ELR (cell line): Measurements from ENCODE around the gene AMOTL1.
A peak's percentile ranks its signal among the peaks of the same experiment; 100 is the strongest.

ENCODE experiments used
- DNase-seq: peaks from one replicate; pipeline ENCODE4 v3.0.0-alpha.2; 2015; ENCODE audit warnings: low read depth

AMOTL1 gene

DNA sequence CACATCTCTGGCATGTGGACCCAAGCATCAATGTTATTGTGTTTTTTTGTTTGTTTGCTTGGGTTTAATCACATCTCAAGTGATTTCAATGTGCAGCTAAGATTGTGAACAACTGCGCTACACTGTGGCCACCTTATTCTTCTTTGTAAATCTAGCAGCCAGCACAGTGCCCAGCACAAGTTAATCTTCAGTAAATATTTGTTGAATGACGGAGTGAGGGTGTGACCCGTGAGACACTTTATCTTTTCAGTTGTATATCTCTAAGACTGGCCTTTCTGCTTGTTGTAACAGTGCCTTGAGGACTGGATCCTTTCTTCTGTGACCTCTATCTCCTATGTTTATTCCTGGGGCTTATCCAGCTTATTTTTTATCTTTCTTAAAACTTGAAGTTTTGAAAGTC, 21.4 kb upstream of the AMOTL1 start:
- DNase-seq, result peak; percentile 43

DNA sequence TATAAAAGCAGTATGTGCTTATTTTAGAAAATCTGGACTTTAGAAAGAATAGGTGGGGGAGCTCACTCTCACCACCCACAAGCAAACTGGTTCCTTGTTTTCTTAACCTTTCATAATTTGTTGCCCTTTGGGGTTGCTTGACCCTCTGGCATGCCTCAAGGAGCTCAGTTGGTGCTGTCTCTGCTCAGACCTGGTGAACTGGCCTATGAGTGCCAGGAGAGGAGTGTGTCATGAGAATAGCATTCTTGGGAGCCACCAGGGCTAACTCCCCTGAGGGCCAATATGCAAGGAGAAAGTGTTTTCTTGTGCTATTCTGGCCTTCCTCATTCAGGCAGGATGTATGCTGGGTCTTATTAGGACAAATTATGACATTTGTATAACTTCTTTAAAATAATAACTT, 21.0 kb upstream of the AMOTL1 start:
- peak; percentile 83 for DNase-seq

DNA sequence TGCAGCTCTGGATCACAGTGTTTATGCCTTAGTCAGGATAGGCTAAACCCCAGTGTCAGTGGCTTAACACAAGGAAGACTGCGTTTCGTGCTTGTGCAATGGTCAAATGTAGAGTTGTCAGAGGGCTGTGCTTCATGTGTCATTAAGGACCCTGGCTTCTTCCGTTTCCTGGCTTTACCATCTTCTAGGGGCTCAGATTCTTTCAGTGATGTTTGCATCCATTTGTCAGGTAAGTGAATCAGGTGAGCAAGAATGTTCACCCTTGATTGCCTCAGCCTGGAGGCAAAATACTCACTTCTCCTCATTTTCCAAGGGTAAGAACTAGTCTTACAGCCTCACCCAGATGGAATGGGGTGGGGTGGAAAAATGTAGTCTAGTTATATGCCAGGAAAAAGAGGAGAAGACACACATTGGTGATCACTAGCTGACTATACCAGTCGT, 20.5 kb upstream of the AMOTL1 start:
- DNase-seq, result peak; percentile 45

DNA sequence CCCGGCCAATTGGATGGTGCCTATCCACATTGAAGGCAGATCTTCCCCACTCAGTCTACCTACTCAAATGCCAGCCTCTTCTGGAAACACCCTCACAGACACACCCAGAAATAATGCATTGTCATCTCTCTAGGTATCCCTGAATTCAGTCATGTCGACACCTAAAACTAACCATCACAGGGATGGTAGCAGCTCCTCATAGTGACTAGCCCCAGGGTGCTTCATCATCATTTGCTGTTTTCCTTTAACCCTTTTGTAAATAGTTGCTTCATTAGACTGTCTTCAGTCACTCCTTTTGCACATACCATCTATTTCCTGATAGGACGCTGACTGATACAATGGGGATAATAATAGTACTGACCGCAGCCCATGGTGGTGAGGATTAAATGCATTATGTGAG, 18.8 kb upstream of the AMOTL1 start:
- peak; percentile 95 for DNase-seq

DNA sequence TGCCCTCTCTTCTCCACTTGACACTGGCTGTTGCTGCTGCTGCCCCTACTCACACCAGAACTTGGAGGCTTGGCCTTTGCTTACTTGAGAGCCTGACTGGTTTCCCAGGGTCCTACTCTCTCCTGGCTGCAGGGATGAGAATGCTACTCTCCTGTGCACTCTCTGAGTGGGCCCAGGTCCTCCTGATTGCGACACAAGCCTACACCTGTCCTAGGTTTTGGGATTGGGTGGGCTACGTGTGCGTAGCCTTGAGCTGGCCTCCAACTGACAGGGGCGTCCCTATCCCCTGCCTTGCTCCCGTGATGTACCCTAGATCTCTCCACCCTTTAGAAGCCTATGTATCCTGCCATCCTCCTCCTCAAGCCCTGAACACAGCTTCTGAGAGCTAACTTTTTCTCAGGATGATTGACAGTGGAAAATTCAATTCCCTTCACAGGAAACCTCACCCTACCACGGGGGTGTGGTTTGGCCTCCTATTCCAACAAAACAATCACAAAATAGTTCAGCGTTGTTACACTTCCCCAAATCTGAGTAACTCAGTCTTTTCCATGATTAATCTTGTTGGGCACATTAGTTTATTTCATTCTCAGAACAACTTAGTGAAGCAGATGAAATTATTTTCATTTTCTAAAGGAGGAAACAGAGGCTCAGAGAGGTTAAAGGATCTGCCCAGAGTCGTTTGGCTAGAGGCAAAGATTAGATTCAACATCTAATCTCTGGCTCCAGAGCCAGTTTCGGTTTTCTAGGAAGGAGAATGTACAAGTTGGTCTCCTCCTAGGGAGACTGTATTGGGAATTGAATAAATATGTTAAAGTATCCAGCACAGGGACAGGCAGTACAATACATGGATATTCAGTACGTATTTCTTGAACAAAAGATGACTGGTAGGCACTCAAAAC, 17.6 kb upstream of the AMOTL1 start:
- no peak for DNase-seq

DNA sequence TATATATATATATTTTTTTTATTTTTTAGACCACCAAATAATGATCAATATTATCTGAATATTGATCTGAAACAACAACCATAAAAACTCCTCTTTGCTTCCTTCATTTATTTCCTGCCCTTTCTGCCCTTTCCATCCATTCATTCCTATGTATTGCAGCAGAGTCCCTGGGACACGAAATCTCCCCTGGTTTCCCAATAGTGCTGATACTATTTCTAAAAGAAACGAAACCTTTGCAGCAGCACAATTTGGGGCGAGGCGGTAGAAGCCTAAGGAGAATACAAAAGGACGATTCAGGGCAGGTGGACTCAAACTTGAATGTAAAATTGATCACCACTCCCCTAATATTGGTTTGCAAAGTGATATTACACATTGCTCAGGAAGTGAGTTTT, 16.9 kb upstream of the AMOTL1 start:
- no peak for DNase-seq

DNA sequence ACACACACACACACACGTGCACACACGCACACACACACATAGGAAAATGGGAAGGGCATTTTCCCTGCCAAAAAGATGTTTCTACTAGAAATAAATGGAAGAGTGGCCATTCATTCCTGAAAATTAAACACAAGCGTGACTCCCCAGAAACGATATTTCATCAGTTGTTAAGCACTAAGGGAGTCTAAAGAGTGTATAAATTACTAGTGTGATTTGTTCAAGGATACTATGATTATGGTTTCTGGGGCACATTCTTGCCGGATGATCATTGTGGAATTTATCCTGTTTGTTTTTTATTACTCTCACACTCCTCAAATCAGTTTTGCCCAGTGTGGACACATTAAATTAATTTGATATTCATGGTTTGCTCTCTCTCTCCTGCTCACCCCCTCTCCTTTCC, 16.4 kb upstream of the AMOTL1 start:
- DNase-seq, result peak; percentile 54

DNA sequence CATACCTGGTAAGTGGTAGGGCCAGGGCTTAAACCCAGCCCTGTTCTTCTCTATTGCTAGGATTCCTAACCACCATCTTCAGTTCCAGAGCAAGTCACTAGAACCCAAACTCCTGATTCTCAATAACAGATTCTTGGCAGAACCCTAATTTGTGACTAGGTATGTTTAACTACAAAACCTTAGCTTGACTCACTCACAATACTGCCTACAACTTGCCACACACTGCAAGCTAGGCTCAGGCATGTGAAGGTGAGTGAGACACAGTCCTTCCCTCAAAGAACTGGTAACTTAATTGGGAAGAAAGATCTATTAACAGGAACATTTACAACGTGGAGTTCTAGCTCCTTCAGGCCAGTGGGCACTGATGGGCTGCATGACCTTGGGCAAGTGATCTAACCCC, 14.5 kb upstream of the AMOTL1 start:
- no peak for DNase-seq

DNA sequence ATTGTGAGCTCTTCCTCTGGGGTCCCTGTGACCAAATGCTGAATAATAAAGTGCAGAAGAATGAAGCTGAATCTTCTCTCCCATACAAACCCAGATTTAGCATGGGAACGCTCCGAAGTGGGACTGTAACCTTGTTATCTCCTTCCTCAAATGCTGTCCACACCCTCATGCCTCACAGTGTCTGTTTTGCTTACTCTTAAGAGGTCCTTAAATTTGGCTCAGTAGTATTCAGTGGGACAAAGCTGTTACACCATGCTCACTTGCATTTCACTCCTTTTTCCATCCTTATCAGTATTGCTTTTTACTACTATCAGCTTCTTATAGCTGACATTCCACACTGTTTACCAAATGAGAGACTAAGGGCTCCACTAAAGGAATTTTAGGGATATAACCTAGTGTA, 13.8 kb upstream of the AMOTL1 start:
- DNase-seq, result no peak

DNA sequence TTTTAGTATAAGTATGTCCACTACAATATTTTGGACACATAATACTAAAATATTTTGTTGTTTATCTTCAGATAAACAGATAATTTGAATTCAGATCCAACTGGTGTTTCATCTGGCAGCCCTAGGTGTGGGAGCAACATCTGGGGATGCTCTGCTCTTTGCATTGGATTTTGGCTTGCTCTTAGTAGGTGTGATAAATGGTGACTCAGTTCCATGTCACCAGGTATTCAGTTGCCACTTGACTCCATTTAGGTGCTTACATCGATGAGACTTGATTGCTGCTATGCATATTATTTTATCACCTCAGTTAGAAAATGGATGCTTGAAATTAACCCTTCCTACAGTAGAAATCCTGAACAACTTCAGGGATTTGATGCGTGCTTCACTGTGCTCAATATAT, 13.3 kb upstream of the AMOTL1 start:
- DNase-seq, result no peak

DNA sequence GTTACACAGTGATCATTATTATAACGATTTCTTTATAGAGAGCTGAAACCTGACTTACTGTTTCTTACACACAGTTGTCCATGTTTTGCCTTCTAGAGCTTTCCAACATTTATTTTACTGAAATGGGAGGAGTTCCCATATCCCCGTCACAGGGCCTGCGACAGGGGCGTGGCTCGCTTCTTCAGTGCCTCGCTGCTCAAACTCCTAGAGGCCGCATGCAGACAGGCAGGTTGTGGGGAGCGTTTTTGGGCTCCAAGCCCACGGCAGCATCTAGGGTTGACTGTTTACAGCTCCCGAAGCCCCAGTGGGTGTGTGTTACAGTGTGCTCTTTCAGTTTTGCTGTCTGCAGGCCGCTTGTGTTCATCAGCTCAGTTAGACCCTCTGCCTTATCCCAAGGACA, 12.7 kb upstream of the AMOTL1 start:
- no peak for DNase-seq

DNA sequence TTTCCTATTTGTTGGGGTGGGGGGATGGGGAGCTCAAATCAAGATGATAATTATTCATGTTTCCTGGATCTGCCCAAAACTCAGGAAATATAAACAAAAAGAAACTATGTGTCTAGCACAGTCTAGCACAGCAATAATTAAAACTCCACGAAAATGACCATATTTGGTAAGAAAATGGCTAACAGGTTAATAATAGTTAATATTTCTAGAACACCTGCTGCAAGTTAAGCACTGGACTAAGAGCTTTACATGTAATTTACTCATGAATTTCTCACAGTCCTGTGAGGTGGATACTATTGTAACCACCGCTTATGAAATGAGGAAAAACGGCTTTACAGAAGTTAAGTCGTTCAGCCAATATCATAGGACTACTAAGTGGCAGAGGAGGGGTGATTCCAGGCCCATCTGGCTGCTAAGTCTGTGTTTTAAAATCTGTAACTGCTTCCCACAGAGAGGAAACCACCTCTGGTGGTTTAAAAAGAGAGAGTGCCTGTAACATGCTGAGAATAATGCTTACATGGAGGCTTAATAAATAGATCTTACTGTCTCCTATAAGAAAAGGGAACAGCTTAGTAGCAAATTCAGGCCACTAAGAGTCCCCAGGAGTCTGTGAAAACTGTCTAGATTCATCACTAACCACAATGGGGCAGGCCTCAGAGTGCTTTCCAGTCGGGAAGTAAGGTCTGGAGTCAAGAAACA, 11.0 kb upstream of the AMOTL1 start:
- DNase-seq, result no peak

DNA sequence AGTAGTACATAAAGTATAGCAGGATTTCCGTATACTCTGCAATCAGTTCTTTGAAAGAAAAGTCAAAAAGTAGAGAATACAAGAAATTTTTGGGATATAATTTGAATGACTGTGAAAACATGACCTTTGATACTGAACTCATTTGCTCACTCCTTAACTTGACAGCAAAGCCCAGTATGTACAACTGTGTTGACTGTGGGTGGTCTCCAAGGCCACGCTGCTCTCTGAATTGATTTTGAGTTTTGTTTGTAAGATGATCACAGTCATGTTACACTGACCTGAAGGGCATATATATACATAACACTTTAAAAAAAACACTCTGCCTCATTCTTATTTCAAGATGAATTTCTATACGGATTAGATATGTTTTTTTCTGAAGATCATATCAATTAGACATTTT, 9.5 kb upstream of the AMOTL1 start:
- no peak for DNase-seq

DNA sequence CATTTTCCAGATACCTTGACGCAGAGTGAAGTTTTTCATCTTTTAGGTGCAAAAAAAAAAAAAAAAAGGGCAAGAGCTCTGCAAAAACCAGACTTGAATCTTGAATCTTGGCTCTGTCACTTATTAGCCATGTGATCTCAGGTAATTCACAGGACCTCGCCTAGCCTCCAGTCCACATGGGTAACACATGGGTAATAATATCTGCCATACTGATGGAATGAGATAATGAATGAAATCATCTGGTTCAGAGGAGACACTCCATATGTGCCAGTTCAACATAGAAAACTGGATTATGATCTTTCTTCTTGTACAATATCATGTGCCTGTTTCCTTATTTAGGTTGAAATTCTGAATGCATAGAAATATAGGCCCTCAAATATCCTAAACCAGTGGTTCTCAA, 8.6 kb upstream of the AMOTL1 start:
- no peak for DNase-seq

DNA sequence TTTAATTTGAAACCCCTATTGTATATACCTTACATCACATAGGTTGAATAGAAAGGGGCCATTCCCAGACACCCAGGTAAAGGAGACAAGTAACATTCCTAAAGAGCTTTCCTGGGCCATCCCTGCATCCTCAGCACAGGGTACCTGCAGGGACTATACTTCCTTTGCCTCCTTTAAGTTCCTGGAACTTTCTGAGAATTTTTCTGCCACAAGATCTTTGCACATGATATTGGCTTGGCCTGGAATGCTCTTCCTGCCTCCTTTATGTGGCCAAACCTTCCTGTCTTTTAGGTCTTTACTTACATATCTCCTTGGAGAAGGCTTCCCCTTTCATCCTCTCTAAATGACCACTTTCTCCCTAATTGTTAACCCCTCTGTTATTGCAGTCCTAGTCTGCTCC, 7.9 kb upstream of the AMOTL1 start:
- DNase-seq, result no peak

DNA sequence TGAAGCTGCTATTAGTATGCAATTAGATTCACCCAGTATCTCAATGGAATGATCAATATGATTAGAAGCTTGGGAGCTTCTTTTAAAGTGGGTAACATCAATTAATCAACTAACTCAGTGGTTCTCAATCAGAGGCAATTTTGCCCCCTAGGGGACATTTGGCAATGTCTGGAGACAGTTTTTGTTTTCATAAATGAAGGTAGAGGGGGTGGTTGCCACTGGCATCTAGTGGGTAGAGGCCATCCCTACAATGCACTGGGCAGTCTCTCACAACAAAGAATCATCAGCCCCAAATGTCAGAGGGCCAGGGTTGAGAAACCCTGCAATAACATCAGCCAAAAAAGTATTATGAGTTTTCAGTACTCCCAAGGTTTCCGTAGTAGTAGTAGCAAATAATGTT, 5.9 kb upstream of the AMOTL1 start:
- peak; percentile 74 for DNase-seq

DNA sequence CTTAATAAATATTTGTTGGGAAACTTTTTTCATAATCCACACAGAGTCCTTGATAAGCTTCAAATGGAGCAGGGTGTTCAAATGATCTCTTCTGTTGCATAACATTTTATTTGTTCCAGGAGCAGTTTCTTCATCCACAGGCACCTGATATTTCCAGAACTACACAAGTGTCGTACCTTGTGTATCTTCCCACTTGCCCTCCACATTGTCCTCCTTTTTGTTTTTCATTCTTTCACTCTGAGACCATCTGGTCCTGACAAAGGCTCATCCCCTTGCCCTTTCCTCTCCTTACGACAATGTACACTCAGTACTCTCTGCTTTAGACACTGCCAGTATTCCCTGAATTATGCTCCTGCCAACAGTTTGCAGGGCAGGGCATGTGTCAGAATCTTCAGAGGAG, 5.2 kb upstream of the AMOTL1 start:
- DNase-seq, result no peak

DNA sequence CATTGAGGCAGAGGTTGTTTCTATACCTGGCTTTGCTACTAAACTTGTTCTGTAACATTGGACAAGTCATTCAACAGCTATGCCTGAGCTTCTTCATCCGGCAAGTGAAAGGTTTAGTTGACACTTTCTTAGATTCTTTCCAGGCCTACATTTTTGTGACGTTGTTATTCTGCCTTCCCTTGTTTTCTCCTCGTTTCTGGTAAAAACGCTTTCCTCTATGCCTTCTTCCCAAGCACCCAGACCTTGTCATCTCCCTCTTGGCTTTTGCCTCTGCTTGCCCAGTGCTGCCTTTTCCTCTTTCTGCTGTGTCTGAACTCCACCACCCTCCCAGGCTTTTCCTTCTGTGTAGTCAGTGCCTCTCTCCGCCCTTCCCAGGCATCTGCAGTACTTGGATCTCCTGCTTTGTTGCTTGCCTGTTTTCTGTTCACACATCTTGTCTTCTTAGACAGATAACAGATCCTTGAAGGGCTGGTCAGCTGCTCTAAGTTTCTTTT, 1.4 kb upstream of the AMOTL1 start:
- DNase-seq, result no peak

DNA sequence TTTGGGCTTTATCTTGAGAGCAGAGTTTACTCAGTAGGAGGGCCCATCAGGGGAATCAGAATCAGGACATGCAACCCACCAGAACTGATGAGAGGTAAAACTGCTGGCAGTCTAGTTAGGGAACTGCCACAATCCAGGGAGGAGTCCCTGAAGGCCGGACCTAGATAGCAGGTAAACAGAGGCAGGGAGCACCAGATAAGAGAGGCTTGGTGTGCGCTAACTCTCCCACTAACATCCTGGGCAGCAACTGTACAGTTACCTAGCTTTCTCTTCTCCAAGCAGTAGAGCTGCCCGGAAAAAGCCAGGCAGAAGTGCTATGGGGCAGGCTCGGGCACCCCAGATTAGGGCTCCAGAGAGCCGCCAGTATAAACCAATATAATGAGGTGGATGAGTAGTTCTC, 865 bp upstream of the AMOTL1 start:
- no peak for DNase-seq

DNA sequence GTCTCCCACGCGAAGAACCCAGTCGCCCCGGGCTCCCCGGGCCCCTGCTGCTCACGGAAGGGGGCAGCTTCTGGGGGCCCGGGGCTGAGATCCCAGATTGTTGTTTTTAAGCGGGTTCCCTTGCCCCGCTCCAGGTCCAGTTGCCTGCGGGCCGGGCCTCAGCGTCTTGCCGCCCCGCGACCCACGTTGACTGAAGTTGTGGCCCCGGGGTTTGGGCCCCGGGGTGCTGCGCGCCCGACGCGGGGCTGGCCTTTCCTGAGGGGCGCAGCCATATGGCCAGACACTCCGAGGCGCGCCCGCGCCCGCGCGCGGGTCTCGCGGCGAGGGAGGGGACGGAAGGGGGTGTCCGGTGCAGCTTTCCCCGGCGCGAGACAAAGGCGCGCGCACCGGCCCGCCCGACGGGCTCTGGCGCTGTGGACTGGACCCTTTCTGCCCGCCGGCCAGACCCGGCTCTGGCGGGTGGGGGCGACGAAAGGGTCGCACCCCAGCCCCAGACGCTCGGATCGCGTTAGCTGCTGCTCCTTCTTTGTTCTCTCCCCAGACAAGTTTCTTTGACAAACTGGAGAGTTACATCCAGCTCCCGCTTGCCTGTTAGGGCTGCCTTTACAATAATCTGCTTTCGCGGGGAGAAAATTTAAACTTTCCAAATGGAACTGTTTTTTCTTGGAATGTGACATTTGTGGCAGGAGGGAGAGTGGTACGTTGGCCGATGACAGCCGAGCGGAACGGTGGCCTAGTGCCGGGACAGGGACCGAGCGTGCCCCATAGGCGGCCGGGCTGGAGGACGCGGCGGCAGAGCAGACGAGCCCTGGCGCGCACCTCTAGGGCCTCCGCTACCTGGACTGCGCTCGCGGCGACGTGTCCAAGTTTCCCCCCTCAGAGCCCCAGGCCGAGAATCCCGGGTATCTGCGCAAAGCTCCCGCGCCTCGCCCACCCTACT, 716 bp downstream of the AMOTL1 start:
- peak; percentile 51 for DNase-seq

DNA sequence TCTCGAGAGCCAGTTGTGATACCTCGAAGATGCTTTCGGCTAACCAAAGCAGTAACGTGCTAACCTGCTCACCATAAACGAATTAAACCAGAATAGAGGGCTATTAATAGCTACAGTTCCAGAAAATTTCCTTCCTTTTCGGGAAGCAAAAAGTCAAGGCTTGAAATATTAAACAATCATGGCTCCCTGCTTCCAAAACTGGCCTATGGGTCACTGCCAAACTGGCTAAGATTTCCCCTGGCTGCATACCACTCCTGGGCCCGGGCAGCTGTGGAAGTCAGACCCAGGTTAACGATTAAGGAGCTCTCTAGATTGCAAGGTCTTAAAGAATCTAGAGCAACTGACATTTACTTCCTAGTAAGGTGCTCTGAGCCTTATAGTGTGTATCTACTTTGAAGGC, 1.7 kb downstream of the AMOTL1 start:
- no peak for DNase-seq

DNA sequence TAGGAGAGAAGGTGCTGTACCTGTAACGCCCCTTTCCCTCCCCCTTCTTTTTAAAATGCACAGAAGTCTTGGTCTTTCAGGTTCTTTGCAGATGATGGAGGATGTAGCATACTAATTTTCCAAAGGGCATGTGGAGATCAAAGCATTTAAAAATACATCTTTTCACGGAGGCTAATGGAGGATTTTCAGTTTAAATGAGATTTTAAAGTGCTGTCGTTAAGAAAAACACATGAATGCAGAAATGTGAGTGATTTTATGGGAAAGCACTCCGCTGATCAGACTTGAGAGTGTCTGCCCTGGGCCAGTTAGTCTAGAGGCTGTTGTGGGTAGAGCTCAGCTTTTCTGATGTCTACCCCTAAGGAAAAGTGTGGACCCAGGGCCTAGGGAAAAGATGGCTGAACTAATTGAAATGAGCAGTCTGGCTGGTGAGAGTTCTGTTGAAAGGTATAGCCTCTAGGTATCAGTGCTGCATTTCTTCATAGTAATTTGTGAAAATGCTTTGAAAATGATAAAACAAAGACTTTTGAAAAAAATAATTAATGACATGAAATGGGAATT, 2.5 kb downstream of the AMOTL1 start:
- no peak for DNase-seq
